ENCODE data around the gene NME7.

- TF ChIP-seq CTCF (IDR thresholded peaks at IDR 0.05 in 8 of 11, conservative IDR thresholded peaks at IDR 0.05 in 3 of 11) (no peak), POLR2A (IDR thresholded peaks at IDR 0.05) (no peak)
Measured at GRCh38 chr1:169184812-169185211, 182.8 kb downstream of the NME7 start.
